ENCODE results near the gene CAMSAP2.

GRCh38 chr1:200907611-200908097, 169.0 kb downstream of the CAMSAP2 start:
- TF ChIP-seq CTCF (IDR thresholded peaks at IDR 0.05) = no peak
- no peak for TF ChIP-seq POLR2A (IDR thresholded peaks at IDR 0.05)
- TF ChIP-seq EP300 (IDR thresholded peaks at IDR 0.05; ENCODE audit: low read depth) = no peak
